T-helper 2 cell treated with Interferon-gamma antibody and Interleukin-4, amounts not matched to agents 5 μg/mL and 100 μg/mL, for 36 hours (primary cell): ENCODE measurements around the gene OR2B6.
"Not testable (repeated sequence)": the region's sequence is repeated elsewhere in the genome, so short reads cannot be mapped to it uniquely, and the experiment has no call there.

Experiments
- DNase-seq: peaks from one replicate; pipeline ENCODE4 v3.0.0; 2021; ENCODE audit warnings: low spot score
- H3K27ac Mint-ChIP-seq: one replicate; pipeline ENCODE4 v1.8.0; 2021; ENCODE audit warnings: mild to moderate bottlenecking, mixed read lengths
- H3K27me3 Mint-ChIP-seq: one replicate; pipeline ENCODE4 v1.8.0; 2021; ENCODE audit warnings: low read depth, mixed read lengths
- H3K36me3 Mint-ChIP-seq: one replicate; pipeline ENCODE4 v1.8.0; 2021; ENCODE audit warnings: low read depth, mixed read lengths
- H3K4me1 Mint-ChIP-seq: one replicate; pipeline ENCODE4 v1.8.0; 2021; ENCODE audit warnings: low read depth, mixed read lengths
- H3K4me3 Mint-ChIP-seq: one replicate; pipeline ENCODE4 v1.8.0; 2022; ENCODE audit warnings: mild to moderate bottlenecking, moderate library complexity, mixed read lengths
- H3K9me3 Mint-ChIP-seq: one replicate; pipeline ENCODE4 v1.8.0; 2021; ENCODE audit warnings: mixed read lengths

The OR2B6 gene

GRCh38 chr6:27956941-27957340, at the start of gene OR2B6:
Gene OR2B6, plus strand, starts transcription at chr6:27957241. Its CDS starts 0 bp downstream, at chr6:27957241.
- no peaks in the 10 kb centered on the region for H3K9me3 Mint-ChIP-seq
- DNase-seq = no peak
- H3K36me3 Mint-ChIP-seq = no peaks in the 10 kb centered on the region
- H3K27ac Mint-ChIP-seq = no peak within 1 kb of the TSS
- H3K4me3 Mint-ChIP-seq = no peak within 1 kb of the TSS
- peaks cover 26% of the 10 kb centered on the region for H3K27me3 Mint-ChIP-seq
- no peaks in the 10 kb centered on the region for H3K4me1 Mint-ChIP-seq

GRCh38 chr6:27908017-27908416, 49.0 kb upstream of the OR2B6 start:
- H3K27me3 Mint-ChIP-seq = peaks cover 26% of the 10 kb centered on the region
- H3K4me1 Mint-ChIP-seq = peaks cover 11% of the 10 kb centered on the region
- H3K9me3 Mint-ChIP-seq = no peaks in the 10 kb centered on the region
- DNase-seq = no peak
- no peak overlapping the region for H3K4me3 Mint-ChIP-seq
- H3K27ac Mint-ChIP-seq = no peak overlapping the region
- H3K36me3 Mint-ChIP-seq = no peaks in the 10 kb centered on the region

DNA sequence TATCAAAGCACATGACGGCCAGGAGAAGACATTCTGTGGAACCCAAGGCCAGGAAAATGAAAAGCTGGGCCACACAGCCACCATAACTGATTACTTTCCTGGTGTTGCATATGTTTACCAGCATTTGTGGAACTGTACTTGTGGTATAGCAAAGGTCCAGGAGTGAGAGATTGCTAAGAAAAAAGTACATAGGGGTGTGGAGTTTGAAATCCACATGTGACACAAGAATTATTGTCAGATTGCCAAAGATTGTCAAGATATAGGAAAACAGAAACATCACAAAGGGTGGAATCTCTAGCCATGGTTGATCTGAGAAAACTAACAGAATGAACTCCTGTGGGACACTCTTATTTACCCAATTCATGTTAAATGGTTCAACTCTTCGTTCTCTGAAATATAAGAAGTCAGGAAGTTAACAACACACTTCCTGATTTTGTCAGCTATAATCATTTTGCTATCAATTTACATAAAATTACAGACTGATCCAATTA, 45.0 kb upstream of the OR2B6 start, which contains the start of gene OR2B2:
OR2B2 (minus strand) TSS at position 441 of the 491 bp plus-strand sequence; CDS start at position 364, 77 bp downstream.
- Mint-ChIP-seq H3K36me3 (no peaks in the 10 kb centered on the region), H3K27ac (no peak within 1 kb of the TSS), H3K27me3 (peaks cover 18% of the 10 kb centered on the region), H3K9me3 (no peaks in the 10 kb centered on the region), H3K4me3 (no peak within 1 kb of the TSS), H3K4me1 (peaks cover 3% of the 10 kb centered on the region)
- DNase-seq = no peak

DNA sequence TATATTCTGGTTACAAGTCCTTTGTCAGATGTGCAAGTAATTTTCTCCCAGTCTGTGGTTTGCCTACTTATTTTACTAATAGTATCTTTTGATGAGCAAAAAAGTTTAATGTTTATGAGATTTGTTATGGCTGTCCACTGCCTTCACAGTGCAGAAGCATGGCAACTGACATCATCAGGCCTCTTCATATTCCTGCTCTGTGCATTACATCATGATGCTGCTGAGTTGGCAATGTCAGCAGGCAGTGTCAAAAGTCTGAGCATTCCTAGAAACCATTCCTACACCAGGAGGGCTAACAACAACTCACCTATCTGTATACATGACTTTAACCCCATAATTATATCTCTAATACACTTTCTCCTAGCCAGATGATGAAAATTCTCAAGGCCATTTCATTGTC, 34.1 kb upstream of the OR2B6 start:
- no peaks in the 10 kb centered on the region for H3K9me3 Mint-ChIP-seq
- no peak for DNase-seq
- H3K4me3 Mint-ChIP-seq = no peak overlapping the region
- H3K27ac Mint-ChIP-seq = no peak overlapping the region
- H3K36me3 Mint-ChIP-seq = no peaks in the 10 kb centered on the region
- peaks cover 17% of the 10 kb centered on the region for H3K27me3 Mint-ChIP-seq
- H3K4me1 Mint-ChIP-seq = no peaks in the 10 kb centered on the region

DNA sequence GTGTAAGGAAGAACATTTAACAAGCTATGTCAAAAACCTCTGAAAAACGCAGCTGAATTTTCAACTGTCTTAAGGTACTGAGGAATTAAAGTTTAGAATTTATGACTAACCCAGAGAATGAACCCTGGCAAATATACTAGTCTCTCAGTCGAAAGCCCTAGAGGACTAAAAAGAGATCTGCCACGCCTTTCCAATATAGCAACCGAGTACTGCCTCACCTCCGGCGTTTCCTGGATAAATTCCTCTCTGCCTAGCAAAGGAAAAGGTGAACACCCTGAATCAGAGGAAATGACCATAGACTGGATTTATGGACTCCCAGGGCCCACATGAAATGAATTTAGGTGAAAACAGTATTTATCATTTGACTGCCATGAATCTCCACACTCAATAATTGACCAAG, 32.9 kb upstream of the OR2B6 start:
- no peak for DNase-seq
- no peaks in the 10 kb centered on the region for H3K36me3 Mint-ChIP-seq
- H3K4me1 Mint-ChIP-seq = no peaks in the 10 kb centered on the region
- no peak overlapping the region for H3K27ac Mint-ChIP-seq
- no peak overlapping the region for H3K4me3 Mint-ChIP-seq
- H3K9me3 Mint-ChIP-seq = no peaks in the 10 kb centered on the region
- peaks cover 14% of the 10 kb centered on the region for H3K27me3 Mint-ChIP-seq

GRCh38 chr6:27928041-27928440, 29.0 kb upstream of the OR2B6 start:
- not testable (repeated sequence) for H3K4me1 Mint-ChIP-seq, H3K27ac Mint-ChIP-seq, H3K36me3 Mint-ChIP-seq, H3K9me3 Mint-ChIP-seq, DNase-seq, H3K4me3 Mint-ChIP-seq
- H3K27me3 Mint-ChIP-seq = peaks cover 22% of the 10 kb centered on the region

- H3K4me1 Mint-ChIP-seq, DNase-seq, H3K4me3 Mint-ChIP-seq, H3K36me3 Mint-ChIP-seq, H3K27ac Mint-ChIP-seq, H3K9me3 Mint-ChIP-seq: not testable (repeated sequence)
- H3K27me3 Mint-ChIP-seq = peaks cover 16% of the 10 kb centered on the region
These were observed 27.1 kb upstream of the OR2B6 start for GRCh38 chr6:27929930-27930329.

GRCh38 chr6:27931209-27931608, 25.8 kb upstream of the OR2B6 start:
- H3K27ac Mint-ChIP-seq = no peak overlapping the region
- no peak for DNase-seq
- peaks cover 15% of the 10 kb centered on the region for H3K27me3 Mint-ChIP-seq
- no peaks in the 10 kb centered on the region for H3K4me1 Mint-ChIP-seq
- H3K36me3 Mint-ChIP-seq = no peaks in the 10 kb centered on the region
- H3K4me3 Mint-ChIP-seq = no peak overlapping the region
- H3K9me3 Mint-ChIP-seq = no peaks in the 10 kb centered on the region

- Mint-ChIP-seq H3K4me3 (no peak overlapping the region), H3K27me3 (peaks cover 23% of the 10 kb centered on the region), H3K9me3 (no peaks in the 10 kb centered on the region), H3K27ac (no peak overlapping the region), H3K36me3 (no peaks in the 10 kb centered on the region), H3K4me1 (no peaks in the 10 kb centered on the region)
- no peak for DNase-seq
These were observed 16.3 kb upstream of the OR2B6 start for GRCh38 chr6:27940766-27941165.

DNA sequence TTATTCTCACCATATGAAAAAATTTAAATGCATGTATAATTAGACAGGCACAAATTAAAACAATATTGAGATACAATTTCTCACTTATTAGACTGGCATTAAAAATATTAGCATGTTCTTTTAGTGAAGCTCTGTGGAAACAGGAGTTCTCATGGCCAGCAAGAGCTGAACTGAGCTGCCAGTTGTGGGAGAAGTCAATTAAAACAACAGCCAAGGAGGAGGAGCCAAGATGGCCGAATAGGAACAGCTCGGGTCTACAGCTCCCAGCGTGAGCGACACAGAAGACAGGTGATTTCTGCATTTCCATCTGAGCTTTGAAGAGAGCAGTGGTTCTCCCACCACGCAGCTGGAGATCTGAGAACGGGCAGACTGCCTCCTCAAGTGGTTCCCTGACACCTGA, 14.0 kb upstream of the OR2B6 start:
- not testable (repeated sequence) for H3K4me3 Mint-ChIP-seq, H3K27ac Mint-ChIP-seq, DNase-seq, H3K9me3 Mint-ChIP-seq, H3K4me1 Mint-ChIP-seq, H3K36me3 Mint-ChIP-seq
- peaks cover 20% of the 10 kb centered on the region for H3K27me3 Mint-ChIP-seq

DNA sequence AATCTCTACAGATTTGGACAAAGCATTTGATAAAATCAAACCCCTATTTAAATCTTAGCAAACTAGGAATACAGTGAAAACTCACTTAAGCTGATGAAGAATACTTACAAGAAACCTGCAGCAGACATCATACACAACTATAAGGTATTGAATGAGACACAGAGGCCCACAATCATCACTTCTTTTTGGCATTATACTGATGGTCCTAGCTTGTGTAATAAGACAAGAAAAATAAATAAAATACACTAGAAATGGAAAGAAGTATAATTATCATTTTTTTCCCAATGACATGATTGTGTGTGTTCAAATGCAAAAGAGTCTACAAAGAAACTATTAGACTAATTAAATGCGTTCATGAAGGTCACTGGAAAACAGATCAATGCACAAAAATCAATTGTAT, 8.8 kb upstream of the OR2B6 start:
- Mint-ChIP-seq H3K4me1 (no peaks in the 10 kb centered on the region), H3K4me3 (no peak overlapping the region), H3K36me3 (no peaks in the 10 kb centered on the region), H3K27me3 (peaks cover 15% of the 10 kb centered on the region), H3K27ac (no peak overlapping the region), H3K9me3 (no peaks in the 10 kb centered on the region)
- DNase-seq = no peak

GRCh38 chr6:27951040-27951439, 6.0 kb upstream of the OR2B6 start:
- no peak overlapping the region for H3K27ac Mint-ChIP-seq
- no peak overlapping the region for H3K4me3 Mint-ChIP-seq
- DNase-seq = no peak
- no peaks in the 10 kb centered on the region for H3K4me1 Mint-ChIP-seq
- no peaks in the 10 kb centered on the region for H3K9me3 Mint-ChIP-seq
- peaks cover 26% of the 10 kb centered on the region for H3K27me3 Mint-ChIP-seq
- H3K36me3 Mint-ChIP-seq = no peaks in the 10 kb centered on the region

DNA sequence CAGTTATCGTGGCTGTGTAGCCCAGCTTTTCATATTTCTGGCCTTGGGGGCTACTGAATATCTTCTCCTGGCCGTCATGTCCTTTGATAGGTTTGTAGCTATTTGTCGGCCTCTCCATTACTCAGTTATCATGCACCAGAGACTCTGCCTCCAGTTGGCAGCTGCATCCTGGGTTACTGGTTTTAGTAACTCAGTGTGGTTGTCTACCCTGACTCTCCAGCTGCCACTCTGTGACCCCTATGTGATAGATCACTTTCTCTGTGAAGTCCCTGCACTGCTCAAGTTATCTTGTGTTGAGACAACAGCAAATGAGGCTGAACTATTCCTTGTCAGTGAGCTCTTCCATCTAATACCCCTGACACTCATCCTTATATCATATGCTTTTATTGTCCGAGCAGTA, 475 bp downstream of the OR2B6 start:
- no peaks in the 10 kb centered on the region for H3K4me1 Mint-ChIP-seq
- no peaks in the 10 kb centered on the region for H3K36me3 Mint-ChIP-seq
- no peak overlapping the region for H3K27ac Mint-ChIP-seq
- H3K4me3 Mint-ChIP-seq = no peak overlapping the region
- no peak for DNase-seq
- peaks cover 22% of the 10 kb centered on the region for H3K27me3 Mint-ChIP-seq
- H3K9me3 Mint-ChIP-seq = no peaks in the 10 kb centered on the region

DNA sequence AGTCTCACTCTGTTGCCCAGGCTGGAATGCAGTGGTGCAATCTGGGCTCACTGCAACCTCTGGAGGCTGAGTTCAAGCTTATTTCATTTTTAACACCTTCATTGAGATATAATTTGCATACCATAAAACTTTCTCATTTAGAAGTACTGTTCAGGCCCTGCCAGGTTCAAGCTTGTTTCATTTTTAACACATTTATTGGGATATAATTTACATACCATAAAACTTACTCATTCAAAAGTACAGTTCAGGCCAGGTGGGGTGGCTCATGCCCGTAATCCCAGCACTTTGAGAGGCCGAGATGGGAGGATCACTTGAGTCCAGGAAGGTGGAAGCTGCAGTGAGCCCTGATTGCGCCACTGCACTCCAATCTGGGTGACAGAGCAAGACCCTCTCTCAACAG, 5.5 kb downstream of the OR2B6 start:
- Mint-ChIP-seq H3K9me3 (no peaks in the 10 kb centered on the region), H3K36me3 (no peaks in the 10 kb centered on the region), H3K4me1 (no peaks in the 10 kb centered on the region), H3K27ac (no peak overlapping the region), H3K27me3 (peaks cover 3% of the 10 kb centered on the region), H3K4me3 (no peak overlapping the region)
- DNase-seq = no peak

DNA sequence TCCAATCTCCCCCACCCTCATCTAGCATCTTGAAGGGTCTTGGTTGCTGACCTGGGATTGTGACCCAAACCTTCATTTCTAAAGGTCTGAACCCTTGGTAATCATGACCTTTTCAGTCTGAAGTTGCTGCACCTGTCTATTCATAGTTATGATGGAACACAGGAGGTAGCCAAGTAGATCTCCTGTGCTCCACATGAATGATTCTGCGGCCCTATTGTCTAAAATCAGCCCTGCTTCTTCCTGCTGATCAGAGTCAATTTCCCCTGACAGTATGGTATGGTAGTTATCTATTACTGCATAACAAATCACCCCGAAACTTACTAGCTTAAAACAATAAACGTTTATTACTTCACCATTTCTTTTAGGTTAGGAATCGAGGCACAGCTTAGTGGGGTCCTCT, 9.0 kb downstream of the OR2B6 start:
- Mint-ChIP-seq H3K27me3 (peaks cover 2% of the 10 kb centered on the region), H3K4me3 (no peak overlapping the region), H3K27ac (no peak overlapping the region), H3K9me3 (no peaks in the 10 kb centered on the region), H3K36me3 (no peaks in the 10 kb centered on the region), H3K4me1 (no peaks in the 10 kb centered on the region)
- no peak for DNase-seq
